Measurements from ENCODE around the gene ABCC2. TPM values are rescaled to one million over a fixed set of nuclear protein-coding genes. Genes with fewer than 3 reads are reported as not detected.

Gene ABCC2
- total RNA-seq, 1 experiment from 2014 or later = 6.5 TPM

- Histone ChIP-seq H3K27me3 (ENCODE audit: control insufficient read depth, insufficient read depth, low read length) (no peaks in the 10 kb centered on the region), H3K4me3 (ENCODE audit: low read depth in 2 of 2, low read length in 2 of 2) (no peak overlapping the region), H3K27ac (ENCODE audit: low read length) (no peak overlapping the region), H3K9me3 (ENCODE audit: control insufficient read depth, insufficient read depth, low read depth, low read length) (no peaks in the 10 kb centered on the region), H3K36me3 (ENCODE audit: control insufficient read depth, insufficient read depth, low read length) (no peaks in the 10 kb centered on the region), H3K4me1 (ENCODE audit: control insufficient read depth, insufficient read depth, low read length) (no peaks in the 10 kb centered on the region; the same call in 1 of the 2 replicates)
- ChIA-PET CTCF (interaction anchor here (0.6 to 0.7 kb wide), 2 partner anchors 9 to 15 kb away, joined by 4 to 7 read pairs; no protein-coding TSS in a partner anchor), POLR2A (no interaction called here)
- TF ChIP-seq REST (IDR thresholded peaks at IDR 0.05; ENCODE audit: insufficient read depth in 1 of 2, low read depth in 2 of 2, low read length in 1 of 2) = no peak
- TF ChIP-seq POLR2AphosphoS5 (IDR thresholded peaks at IDR 0.05; ENCODE audit: low read depth, low read length) = no peak
- no peak for TF ChIP-seq SIN3A (IDR thresholded peaks at IDR 0.05; ENCODE audit: borderline replicate concordance, insufficient read depth, low read depth, low read length)
- no peak for TF ChIP-seq CTCF (IDR thresholded peaks at IDR 0.05)
- TF ChIP-seq TCF7L2 (IDR thresholded peaks at IDR 0.05; ENCODE audit: low read depth, low read length) = no peak
- ATAC-seq (no peak), DNase-seq (ENCODE audit: low read depth, low spot score) (no peak)
- intact Hi-C loops (cut with micrococcal nuclease; ENCODE audit: unreplicated experiment) = loop anchor here (10.0 kb wide), 1 partner anchor 249 kb away; no protein-coding TSS in a partner anchor
- BruUV-seq (replicated peaks) = no TSS peak
- in situ Hi-C loops (cut with HindIII; ENCODE audit: low pct_unique_long_range_greater_than_20kb, low sequenced_read_pairs) = no loop called here
Measured at GRCh38 chr10:99855479-99856071, 73.1 kb downstream of the ABCC2 start.

- BruUV-seq (replicated peaks) = no TSS peak
- no peaks in the 10 kb centered on the region for H3K36me3 ChIP-seq (ENCODE audit: control insufficient read depth, insufficient read depth, low read length)
- CTCF ChIA-PET = interaction anchor here (0.9 to 2.0 kb wide), 4 partner anchors 13 to 187 kb away, joined by 3 to 8 read pairs (median 5); no protein-coding TSS in a partner anchor
- H3K9me3 ChIP-seq (ENCODE audit: control insufficient read depth, insufficient read depth, low read depth, low read length) = no peaks in the 10 kb centered on the region
- no peak for TF ChIP-seq TCF7L2 (IDR thresholded peaks at IDR 0.05; ENCODE audit: low read depth, low read length)
- TF ChIP-seq REST (IDR thresholded peaks at IDR 0.05; ENCODE audit: insufficient read depth in 1 of 2, low read depth in 2 of 2, low read length in 1 of 2) = no peak
- TF ChIP-seq SIN3A (IDR thresholded peaks at IDR 0.05; ENCODE audit: borderline replicate concordance, insufficient read depth, low read depth, low read length) = no peak
- no peak for TF ChIP-seq POLR2AphosphoS5 (IDR thresholded peaks at IDR 0.05; ENCODE audit: low read depth, low read length)
- no peak for TF ChIP-seq CTCF (IDR thresholded peaks at IDR 0.05)
- in situ Hi-C loops (cut with HindIII; ENCODE audit: low pct_unique_long_range_greater_than_20kb, low sequenced_read_pairs) = no loop called here
- ATAC-seq = no peak
- no peak for DNase-seq (ENCODE audit: low read depth, low spot score)
- no peaks in the 10 kb centered on the region; the same call in 1 of the 2 replicates for H3K4me1 ChIP-seq (ENCODE audit: control insufficient read depth, insufficient read depth, low read length)
- H3K4me3 ChIP-seq (ENCODE audit: low read depth in 2 of 2, low read length in 2 of 2) = no peak overlapping the region
- POLR2A ChIA-PET = no interaction called here
- H3K27ac ChIP-seq (ENCODE audit: low read length) = no peak overlapping the region
- H3K27me3 ChIP-seq (ENCODE audit: control insufficient read depth, insufficient read depth, low read length) = no peaks in the 10 kb centered on the region
- intact Hi-C loops (cut with micrococcal nuclease; ENCODE audit: unreplicated experiment) = loop anchor here (10.0 kb wide), 1 partner anchor 246 kb away; no protein-coding TSS in a partner anchor
Measured at GRCh38 chr10:99858849-99859248, 76.4 kb downstream of the ABCC2 start.
